GM12801 (cell line): ENCODE data around the gene GCDH.

ENCODE experiments used
- CTCF ChIP-seq: IDR thresholded peaks from one replicate; pipeline ENCODE4 v1.5.1; 2011; ENCODE audit warnings: control low read depth; ENCODE audit not compliant: insufficient read length; ENCODE audit errors: extremely low read depth

Gene GCDH

GRCh38 chr19:12885749-12886650 is 5.0 kb upstream of the GCDH start:
- no peak for TF ChIP-seq CTCF

- TF ChIP-seq CTCF: no peak
Observed at GRCh38 chr19:12886651-12886968, 4.3 kb upstream of the GCDH start.

- TF ChIP-seq CTCF: no peak
Observed at GRCh38 chr19:12886969-12887747, 3.8 kb upstream of the GCDH start, which contains the start of gene KLF1. KLF1 (minus strand) TSS chr19:12887201; CDS start chr19:12887140, 61 bp downstream.

GRCh38 chr19:12888006-12888603 is 2.9 kb upstream of the GCDH start:
- TF ChIP-seq CTCF: no peak

GRCh38 chr19:12891553-12892021 is 627 bp downstream of the GCDH start:
- TF ChIP-seq CTCF: no peak

- TF ChIP-seq CTCF: no peak
Observed at GRCh38 chr19:12893582-12893981, 2.6 kb downstream of the GCDH start.

GRCh38 chr19:12896460-12896859 is 5.5 kb downstream of the GCDH start:
- no peak for TF ChIP-seq CTCF
